Large intestine (tissue), 3 donors: ENCODE results near the gene CCDC102A. TPM values are rescaled to one million over a fixed set of nuclear protein-coding genes. Genes with fewer than 3 reads are reported as not detected.
A peak's percentile ranks its signal among the peaks of the same experiment; 100 is the strongest.

Experiments
- DNase-seq, 2 donors: peaks; one replicate each; pipeline versions ENCODE4 v3.0.0 to v3.0.0-alpha.2; 2013
- H3K27ac ChIP-seq: one replicate; pipeline ENCODE4 v1.5.1; 2013; ENCODE audit warnings: low read length
- H3K27me3 ChIP-seq: 2 replicates; pipeline ENCODE4 v1.6.1; 2013; ENCODE audit warnings: low read length; ENCODE audit not compliant: control insufficient read depth, insufficient read depth
- H3K36me3 ChIP-seq: 2 replicates; pipeline ENCODE4 v1.6.1; 2013; ENCODE audit warnings: low read length; ENCODE audit not compliant: control insufficient read depth, insufficient read depth
- H3K4me1 ChIP-seq: one replicate; pipeline ENCODE4 v1.6.1; 2013; ENCODE audit warnings: low read length; ENCODE audit not compliant: control insufficient read depth, insufficient read depth
- H3K4me3 ChIP-seq: one replicate; pipeline ENCODE4 v1.5.1; 2013; ENCODE audit warnings: low read length
- H3K9me3 ChIP-seq: one replicate; pipeline ENCODE4 v1.6.1; 2013; ENCODE audit warnings: mild to moderate bottlenecking, low read depth, low read length, moderate library complexity; ENCODE audit not compliant: control insufficient read depth
- WGBS: methylation state at CpG from one replicate; pipeline ENCODE4 v1.1.5; 2013; ENCODE audit warnings: low lambda C conversion rate; ENCODE audit not compliant: insufficient coverage; 5-methylcytosine and 5-hydroxymethylcytosine counted together
- polyA plus RNA-seq: library from polyadenylated mRNA; unstranded; fragments of 120-200 nt; gene quantifications from one replicate; pipeline ENCODE4 v1.2.1, GENCODE V29; 2013

The CCDC102A gene
- polyA plus RNA-seq, 1 donor, result 5.6 TPM

- no peak overlapping the region for H3K27ac ChIP-seq
- no peak overlapping the region for H3K4me3 ChIP-seq
- no peak for DNase-seq
- H3K9me3 ChIP-seq, result no peaks in the 10 kb centered on the region
- peaks cover 16% of the 10 kb centered on the region for H3K4me1 ChIP-seq
- no peaks in the 10 kb centered on the region for H3K27me3 ChIP-seq
- peaks cover 2% of the 10 kb centered on the region for H3K36me3 ChIP-seq
- 40% methylated on average over 2 of the region's 7 CpGs for WGBS
Observed at GRCh38 chr16:57530104-57530521, 6.3 kb downstream of the CCDC102A start.

GRCh38 chr16:57529391-57530103 is 6.8 kb downstream of the CCDC102A start:
- Histone ChIP-seq H3K4me3 (no peak overlapping the region), H3K27ac (no peak overlapping the region), H3K4me1 (peaks cover 16% of the 10 kb centered on the region), H3K36me3 (peaks cover 2% of the 10 kb centered on the region), H3K27me3 (no peaks in the 10 kb centered on the region), H3K9me3 (no peaks in the 10 kb centered on the region)
- WGBS, result no CpG with 5 or more reads among the region's 14 CpGs
- no peak for DNase-seq

DNA sequence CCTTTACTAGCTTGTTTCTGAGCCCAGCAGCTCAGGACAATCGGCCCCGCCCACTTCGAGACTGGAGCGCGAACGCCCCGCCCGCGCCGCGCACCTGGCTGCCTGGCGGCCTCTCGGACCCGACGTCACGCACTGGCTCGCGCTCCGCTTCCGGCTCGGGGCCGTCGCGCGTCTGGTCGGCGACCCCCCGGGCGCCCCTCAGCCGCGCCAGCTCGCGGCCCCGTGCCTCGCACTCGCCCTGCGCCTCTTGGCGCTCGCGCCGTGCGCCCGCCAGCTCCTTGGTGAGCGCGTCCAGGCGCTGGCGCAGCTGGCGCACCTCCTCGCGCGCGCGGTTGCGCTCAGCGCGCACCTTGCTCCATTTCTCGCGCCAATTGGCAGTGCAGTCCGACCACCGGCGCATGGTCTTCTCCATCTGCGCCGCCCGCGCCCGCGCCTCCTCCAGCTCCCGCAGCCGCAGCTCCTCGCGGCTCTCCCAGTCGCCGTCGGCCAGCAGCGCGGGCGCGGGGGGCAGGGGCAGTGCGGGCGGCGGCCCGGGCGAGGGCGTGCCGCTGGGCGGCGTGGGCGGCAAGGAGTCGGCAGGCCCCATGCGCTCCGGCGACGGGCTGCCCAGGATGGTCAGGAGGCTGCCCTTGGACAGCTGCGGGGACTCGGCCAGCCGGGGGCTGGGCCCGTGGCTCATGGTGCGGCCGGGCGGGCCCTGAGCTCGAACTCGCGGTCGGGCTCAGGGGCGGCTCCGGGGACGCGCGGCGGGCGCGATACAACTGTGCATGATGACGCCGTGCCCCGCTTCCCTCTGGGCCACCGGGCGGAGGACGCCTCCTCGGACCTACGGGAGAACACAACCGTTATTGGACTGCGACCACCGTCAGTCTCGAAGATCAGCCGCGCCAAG is 7.6 kb downstream of the CCDC102A start:
- Histone ChIP-seq H3K27ac (no peak overlapping the region), H3K4me1 (peaks cover 16% of the 10 kb centered on the region), H3K36me3 (peaks cover 2% of the 10 kb centered on the region), H3K9me3 (no peaks in the 10 kb centered on the region), H3K27me3 (no peaks in the 10 kb centered on the region), H3K4me3 (peak overlapping the region; percentile 19)
- WGBS, result no CpG with 5 or more reads among the region's 126 CpGs
- peak; percentile 77 to 92 for DNase-seq

DNA sequence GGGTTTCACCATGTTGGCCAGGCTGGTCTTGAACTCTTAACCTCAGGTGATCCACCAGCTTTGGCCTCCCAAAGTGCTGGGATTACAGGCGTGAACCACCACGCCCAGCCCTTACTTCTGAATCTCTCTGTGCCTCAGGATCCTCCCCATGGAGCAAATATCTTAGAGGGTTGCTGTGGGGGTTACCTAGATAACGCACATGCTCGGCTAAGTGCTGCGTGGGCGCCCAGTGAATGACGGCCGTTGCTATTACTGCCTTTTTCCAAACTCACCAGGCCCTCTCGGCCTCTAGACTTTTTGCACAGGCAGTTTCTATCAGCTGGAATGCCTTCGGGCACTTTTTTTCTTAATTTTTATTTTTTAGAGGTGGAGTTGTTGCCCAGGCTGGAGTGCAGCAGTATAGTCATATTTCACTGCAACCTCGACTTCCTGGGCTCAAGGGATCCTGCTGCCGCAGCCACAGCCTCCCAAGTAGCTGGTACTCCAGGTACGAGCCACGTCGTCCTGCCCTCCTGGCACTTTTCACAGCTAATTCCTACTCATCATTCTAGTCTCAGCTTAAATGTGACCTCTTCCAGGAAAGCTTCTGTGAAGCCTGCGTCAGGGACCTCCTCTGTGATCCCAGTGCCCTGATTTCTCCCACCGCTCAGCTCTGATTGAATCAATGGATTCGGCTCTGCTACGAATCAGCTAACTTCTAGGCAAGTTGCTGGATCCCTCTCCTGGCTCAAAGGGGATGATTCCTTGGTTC is 8.6 kb downstream of the CCDC102A start:
- no peaks in the 10 kb centered on the region for H3K27me3 ChIP-seq
- WGBS, result 91% methylated on average over 4 of the region's 19 CpGs
- H3K4me3 ChIP-seq, result no peak overlapping the region
- no peak overlapping the region for H3K27ac ChIP-seq
- peaks cover 16% of the 10 kb centered on the region for H3K4me1 ChIP-seq
- H3K36me3 ChIP-seq, result peaks cover 2% of the 10 kb centered on the region
- no peak for DNase-seq
- H3K9me3 ChIP-seq, result no peaks in the 10 kb centered on the region

DNA sequence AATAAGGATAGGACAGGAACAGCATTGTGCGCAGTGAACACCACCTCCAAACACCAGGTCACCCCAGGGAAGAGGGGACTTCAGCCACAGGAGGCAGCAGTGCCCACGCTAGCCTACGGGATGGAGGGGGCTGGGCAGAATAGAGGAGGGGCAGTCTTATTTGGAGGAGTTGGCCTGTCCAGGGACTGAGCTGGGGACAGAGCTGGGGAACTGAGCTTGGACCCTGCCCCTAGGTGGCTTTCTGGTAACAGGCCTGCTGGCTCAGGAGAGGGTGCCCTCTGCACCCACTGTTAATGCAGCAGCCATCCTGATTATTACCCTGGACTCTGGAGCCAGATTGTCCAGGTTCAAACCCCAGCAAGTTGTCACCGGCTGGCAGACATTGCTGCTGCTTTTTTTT is 9.3 kb downstream of the CCDC102A start:
- Histone ChIP-seq H3K36me3 (no peaks in the 10 kb centered on the region), H3K27ac (no peak overlapping the region), H3K27me3 (no peaks in the 10 kb centered on the region), H3K4me1 (peaks cover 16% of the 10 kb centered on the region), H3K9me3 (no peaks in the 10 kb centered on the region), H3K4me3 (no peak overlapping the region)
- peak; percentile 73 to 85 for DNase-seq
- no CpG with 5 or more reads among the region's 4 CpGs for WGBS

DNA sequence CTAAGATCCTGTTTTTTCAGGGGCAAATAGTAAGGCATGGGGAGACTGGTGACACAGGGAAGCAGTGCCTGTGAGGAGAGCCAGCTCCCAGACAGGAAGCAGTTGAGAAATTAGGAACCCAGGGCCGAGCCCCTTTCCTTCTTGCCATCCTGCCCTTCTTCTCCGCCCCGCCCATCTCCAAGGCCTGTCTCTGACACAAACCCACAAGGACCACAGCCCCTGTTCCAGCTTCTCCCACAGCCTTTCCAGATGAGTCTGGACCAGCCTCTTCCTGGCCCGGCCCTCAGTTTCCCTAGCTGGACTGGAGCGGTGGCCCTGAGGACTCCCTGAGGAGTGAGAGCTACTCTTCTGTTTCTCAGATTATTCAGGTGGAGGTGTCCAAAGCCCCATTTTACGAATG is 9.9 kb downstream of the CCDC102A start:
- Histone ChIP-seq H3K4me3 (no peak overlapping the region), H3K27me3 (no peaks in the 10 kb centered on the region), H3K27ac (no peak overlapping the region), H3K9me3 (no peaks in the 10 kb centered on the region), H3K4me1 (peaks cover 16% of the 10 kb centered on the region), H3K36me3 (no peaks in the 10 kb centered on the region)
- WGBS, result no CpG with 5 or more reads among the region's 6 CpGs
- no peak for DNase-seq

GRCh38 chr16:57525761-57526160 is 10.6 kb downstream of the CCDC102A start:
- Histone ChIP-seq H3K4me1 (peaks cover 16% of the 10 kb centered on the region), H3K36me3 (no peaks in the 10 kb centered on the region), H3K4me3 (no peak overlapping the region), H3K27ac (no peak overlapping the region), H3K27me3 (no peaks in the 10 kb centered on the region), H3K9me3 (no peaks in the 10 kb centered on the region)
- DNase-seq, result no peak
- WGBS, result no CpG with 5 or more reads among the region's 18 CpGs

GRCh38 chr16:57522960-57523359 is 13.4 kb downstream of the CCDC102A start:
- H3K27ac ChIP-seq, result no peak overlapping the region
- DNase-seq, result no peak

GRCh38 chr16:57519796-57520360 is 16.5 kb downstream of the CCDC102A start:
- no CpG with 5 or more reads among the region's 10 CpGs for WGBS
- DNase-seq, result peak; percentile 56 to 64
- no peak overlapping the region for H3K4me3 ChIP-seq

More at GRCh38 chr16:57522960-57523359, 13.4 kb downstream of the CCDC102A start:
- Histone ChIP-seq H3K27me3 (no peaks in the 10 kb centered on the region), H3K4me3 (no peak overlapping the region), H3K4me1 (peaks cover 12% of the 10 kb centered on the region), H3K9me3 (peaks cover 3% of the 10 kb centered on the region), H3K36me3 (no peaks in the 10 kb centered on the region)
- WGBS, result no CpG with 5 or more reads among the region's 8 CpGs

GRCh38 chr16:57518922-57519321 is 17.4 kb downstream of the CCDC102A start:
- H3K9me3 ChIP-seq, result peaks cover 4% of the 10 kb centered on the region
- no peak overlapping the region for H3K27ac ChIP-seq
- H3K4me1 ChIP-seq, result peaks cover 22% of the 10 kb centered on the region
- H3K36me3 ChIP-seq, result peaks cover 10% of the 10 kb centered on the region
- no peaks in the 10 kb centered on the region for H3K27me3 ChIP-seq
- WGBS, result no CpG with 5 or more reads among the region's 6 CpGs
- peak in 1 of 2 donors; percentile 67 for DNase-seq
- H3K4me3 ChIP-seq, result no peak overlapping the region

More at GRCh38 chr16:57519796-57520360, 16.5 kb downstream of the CCDC102A start:
- Histone ChIP-seq H3K27me3 (no peaks in the 10 kb centered on the region), H3K4me1 (peaks cover 12% of the 10 kb centered on the region), H3K27ac (no peak overlapping the region), H3K9me3 (peaks cover 4% of the 10 kb centered on the region), H3K36me3 (peaks cover 10% of the 10 kb centered on the region)
